ENCODE measurements around the gene IFRD2. TPM values are rescaled to one million over a fixed set of nuclear protein-coding genes. Genes with fewer than 3 reads are reported as not detected.
A peak's percentile ranks its signal among the peaks of the same experiment; 100 is the strongest.

IFRD2 gene
- total and polyA plus RNA-seq, 2 experiments from 2014 or later, result 85.4 to 90.2 TPM

DNA sequence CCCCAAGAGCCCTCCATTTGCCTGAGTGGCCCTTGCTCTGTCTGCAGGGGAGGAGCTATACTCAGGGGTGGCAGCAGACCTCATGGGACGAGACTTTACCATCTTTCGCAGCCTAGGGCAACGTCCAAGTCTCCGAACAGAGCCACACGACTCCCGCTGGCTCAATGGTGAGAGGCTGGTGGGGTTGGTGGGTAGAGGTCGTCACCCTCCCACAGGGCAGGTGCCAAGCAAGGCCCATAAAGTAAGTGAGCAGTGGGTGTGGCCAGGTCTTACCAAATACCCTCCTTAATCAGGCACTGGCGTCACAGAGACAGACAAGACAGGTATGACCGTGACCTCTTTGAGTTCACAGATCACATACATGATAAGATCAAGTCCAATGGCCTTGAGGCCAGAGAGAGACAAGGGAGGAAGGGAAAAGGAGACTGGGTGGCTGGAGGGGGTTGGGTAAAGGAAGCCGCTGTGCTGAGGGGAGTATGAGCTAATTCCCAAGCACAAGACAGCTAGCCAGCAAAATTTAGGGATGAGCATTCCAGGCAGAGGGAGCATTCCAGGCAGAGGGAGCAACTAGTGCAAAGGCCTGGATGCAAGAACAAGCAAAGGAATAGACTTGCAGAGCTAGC lies 20.8 kb downstream of the IFRD2 start:
- H3K36me3 ChIP-seq (ENCODE audit: low read depth), result no peaks in the 10 kb centered on the region
- in situ Hi-C loops (cut with MboI), result loop anchor here (5.0 kb wide), 1 partner anchor 74 kb away; no protein-coding TSS in a partner anchor

DNA sequence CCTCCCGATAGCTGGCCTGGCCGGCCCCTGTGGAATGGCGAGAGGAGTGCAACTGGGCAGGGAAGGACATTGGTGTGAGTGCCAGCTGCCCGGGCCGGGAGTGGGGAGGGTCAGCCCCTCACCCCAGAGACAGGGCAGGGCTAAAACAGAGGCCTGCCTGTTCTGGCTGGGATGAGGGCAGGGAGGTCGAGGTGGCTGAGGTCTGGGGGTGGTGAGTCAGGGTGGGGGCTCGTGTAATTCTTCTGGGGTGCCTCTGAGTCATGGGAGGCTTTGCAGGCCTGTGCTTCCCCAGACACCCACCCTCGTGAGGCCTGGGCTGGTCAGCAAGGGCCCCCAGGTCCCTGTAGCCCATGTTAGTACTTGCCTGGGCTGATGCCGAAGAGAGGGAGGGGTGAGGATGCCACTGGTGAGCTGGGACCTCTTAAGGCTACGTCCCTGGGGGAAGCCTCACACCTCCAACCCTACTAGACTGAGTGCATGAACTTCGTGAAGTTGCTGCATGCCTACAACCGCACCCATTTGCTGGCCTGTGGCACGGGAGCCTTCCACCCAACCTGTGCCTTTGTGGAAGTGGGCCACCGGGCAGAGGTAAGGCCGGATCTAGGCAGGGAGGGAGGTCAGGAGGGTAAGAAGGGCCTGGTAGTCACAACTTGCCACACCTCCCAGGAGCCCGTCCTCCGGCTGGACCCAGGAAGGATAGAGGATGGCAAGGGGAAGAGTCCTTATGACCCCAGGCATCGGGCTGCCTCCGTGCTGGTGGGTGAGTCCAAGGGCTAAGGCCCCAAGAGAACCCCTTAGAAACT lies 21.6 kb downstream of the IFRD2 start:
- 65 to 68% methylated on average over 19 of the region's 19 CpGs for WGBS, 2 experiments (ENCODE audit: low coverage in 1 of 2, low lambda C conversion rate in 2 of 2, missing lambda C conversion rate in 2 of 2)
- H3K9ac ChIP-seq, result peak overlapping the region; percentile 43; the same call in 1 of the 2 replicates

More for the DNA sequence above, 20.8 kb downstream of the IFRD2 start:
- Histone ChIP-seq H3K79me2 (ENCODE audit: insufficient read depth) (no peaks in the 10 kb centered on the region), H3K9me2 (ENCODE audit: insufficient read depth) (no peaks in the 10 kb centered on the region), H2AFZ (no peak overlapping the region), H3K4me1 (ENCODE audit: insufficient read depth) (peaks cover 28% of the 10 kb centered on the region), H3K4me2 (ENCODE audit: unreplicated experiment) (no peak overlapping the region), H3K27ac (no peak overlapping the region), H4K20me1 (ENCODE audit: insufficient read depth) (no peaks in the 10 kb centered on the region), H3K9ac (no peak overlapping the region), H3K9me3 (ENCODE audit: low read depth) (no peaks in the 10 kb centered on the region), H3K27me3 (replicated peaks; ENCODE audit: insufficient read depth) (no peaks in the 10 kb centered on the region), H3K4me3 (no peak overlapping the region), H3F3A (ENCODE audit: insufficient read depth) (peaks cover 13% of the 10 kb centered on the region; the same call in 1 of the 2 replicates)
- WGBS, 2 experiments (ENCODE audit: low coverage in 1 of 2, low lambda C conversion rate in 2 of 2, missing lambda C conversion rate in 2 of 2), result 76 to 77% methylated on average over 10 of the region's 10 CpGs
- TF ChIP-seq EZH2 (IDR thresholded peaks at IDR 0.05; ENCODE audit: insufficient read depth, poor library complexity, severe bottlenecking) (no peak), EZH2phosphoT487 (IDR thresholded peaks at IDR 0.05; ENCODE audit: insufficient read depth, low read depth) (no peak)
- no peak for DNase-seq

DNA sequence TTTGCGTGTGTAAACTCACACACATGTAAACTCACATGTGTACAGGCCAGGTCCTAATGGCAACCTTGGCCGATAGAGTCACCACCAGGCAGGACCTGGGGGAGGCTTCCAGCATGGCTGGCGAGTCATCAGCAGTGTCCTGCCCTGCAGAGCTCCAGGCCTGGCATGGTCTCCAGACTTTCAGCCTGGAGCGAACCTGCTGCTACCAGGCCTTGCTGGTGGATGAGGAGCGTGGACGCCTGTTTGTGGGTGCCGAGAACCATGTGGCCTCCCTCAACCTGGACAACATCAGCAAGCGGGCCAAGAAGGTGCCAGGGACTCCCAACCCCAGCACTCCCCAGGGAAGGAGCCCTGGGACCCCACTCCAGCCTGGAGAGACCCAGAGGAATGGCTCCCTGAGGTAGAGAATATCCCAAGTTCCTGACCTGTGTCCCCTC lies 22.2 kb downstream of the IFRD2 start:
- no peak overlapping the region for H2AFZ ChIP-seq
- no peaks in the 10 kb centered on the region for H3K9me2 ChIP-seq (ENCODE audit: insufficient read depth)
- H4K20me1 ChIP-seq (ENCODE audit: insufficient read depth), result no peaks in the 10 kb centered on the region
- H3K4me2 ChIP-seq (ENCODE audit: unreplicated experiment), result peak overlapping the region; percentile 58
- H3K79me2 ChIP-seq (ENCODE audit: insufficient read depth), result no peaks in the 10 kb centered on the region
- 60 to 65% methylated on average over 8 of the region's 8 CpGs for WGBS, 2 experiments (ENCODE audit: low coverage in 1 of 2, low lambda C conversion rate in 2 of 2, missing lambda C conversion rate in 2 of 2)
- peak overlapping the region; percentile 43; the same call in 1 of the 2 replicates for H3K9ac ChIP-seq
- DNase-seq, result peak; percentile 90
- peaks cover 13% of the 10 kb centered on the region; the same call in 1 of the 2 replicates for H3F3A ChIP-seq (ENCODE audit: insufficient read depth)
- H3K36me3 ChIP-seq (ENCODE audit: low read depth), result no peaks in the 10 kb centered on the region
- H3K27ac ChIP-seq, result no peak overlapping the region
- no peak overlapping the region for H3K4me3 ChIP-seq
- in situ Hi-C loops (cut with MboI), result loop anchor here (5.0 kb wide), 1 partner anchor 73 kb away; no protein-coding TSS in a partner anchor
- H3K27me3 ChIP-seq (replicated peaks; ENCODE audit: insufficient read depth), result no peaks in the 10 kb centered on the region
- peaks cover 31% of the 10 kb centered on the region for H3K4me1 ChIP-seq (ENCODE audit: insufficient read depth)
- TF ChIP-seq EZH2phosphoT487 (IDR thresholded peaks at IDR 0.05; ENCODE audit: insufficient read depth, low read depth) (no peak), EZH2 (IDR thresholded peaks at IDR 0.05; ENCODE audit: insufficient read depth, poor library complexity, severe bottlenecking) (no peak)
- H3K9me3 ChIP-seq (ENCODE audit: low read depth), result no peaks in the 10 kb centered on the region

More for the DNA sequence above, 21.6 kb downstream of the IFRD2 start:
- H3K4me1 ChIP-seq (ENCODE audit: insufficient read depth), result peaks cover 28% of the 10 kb centered on the region
- H3K9me2 ChIP-seq (ENCODE audit: insufficient read depth), result no peaks in the 10 kb centered on the region
- no peaks in the 10 kb centered on the region for H3K79me2 ChIP-seq (ENCODE audit: insufficient read depth)
- no peak overlapping the region for H3K27ac ChIP-seq
- H3K36me3 ChIP-seq (ENCODE audit: low read depth), result no peaks in the 10 kb centered on the region
- no peaks in the 10 kb centered on the region for H3K27me3 ChIP-seq (replicated peaks; ENCODE audit: insufficient read depth)
- H3K9me3 ChIP-seq (ENCODE audit: low read depth), result no peaks in the 10 kb centered on the region
- peak; percentile 39 for DNase-seq
- TF ChIP-seq EZH2 (IDR thresholded peaks at IDR 0.05; ENCODE audit: insufficient read depth, poor library complexity, severe bottlenecking) (no peak), EZH2phosphoT487 (IDR thresholded peaks at IDR 0.05; ENCODE audit: insufficient read depth, low read depth) (no peak)
- H4K20me1 ChIP-seq (ENCODE audit: insufficient read depth), result no peaks in the 10 kb centered on the region
- H2AFZ ChIP-seq, result no peak overlapping the region
- H3K4me2 ChIP-seq (ENCODE audit: unreplicated experiment), result peak overlapping the region; percentile 58
- H3K4me3 ChIP-seq, result no peak overlapping the region
- in situ Hi-C loops (cut with MboI), result loop anchor here (5.0 kb wide), 1 partner anchor 73 kb away; no protein-coding TSS in a partner anchor
- H3F3A ChIP-seq (ENCODE audit: insufficient read depth), result peaks cover 13% of the 10 kb centered on the region; the same call in 1 of the 2 replicates

DNA sequence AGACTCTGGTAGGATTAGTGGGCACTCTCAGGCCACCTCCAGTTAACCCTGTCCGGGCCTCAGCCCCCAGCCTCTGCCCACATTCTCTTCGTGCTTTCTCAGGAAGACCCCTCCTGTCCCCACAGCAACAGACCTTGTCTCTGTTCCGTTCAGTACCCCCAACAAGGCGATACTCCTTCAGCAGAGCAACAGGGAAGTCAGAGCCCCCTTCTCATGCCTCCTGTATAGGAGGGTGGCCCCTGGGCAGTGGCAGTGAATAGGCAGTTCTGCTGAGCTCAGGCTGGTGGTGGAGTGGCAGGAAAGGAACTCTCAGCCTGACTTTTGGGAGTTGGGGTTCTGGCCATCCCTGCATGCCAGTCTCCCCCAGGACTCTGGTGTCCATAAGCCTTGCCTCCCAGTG lies 22.8 kb downstream of the IFRD2 start:
- Histone ChIP-seq H3K4me3 (peak overlapping the region; percentile 43; the same call in 1 of the 2 replicates), H3F3A (ENCODE audit: insufficient read depth) (peaks cover 13% of the 10 kb centered on the region; the same call in 1 of the 2 replicates), H3K36me3 (ENCODE audit: low read depth) (no peaks in the 10 kb centered on the region), H3K9me3 (ENCODE audit: low read depth) (no peaks in the 10 kb centered on the region), H3K27ac (no peak overlapping the region; the same call in 1 of the 2 replicates), H3K79me2 (ENCODE audit: insufficient read depth) (no peaks in the 10 kb centered on the region), H4K20me1 (ENCODE audit: insufficient read depth) (no peaks in the 10 kb centered on the region), H3K9ac (peak overlapping the region; percentile 36; the same call in 1 of the 2 replicates), H3K9me2 (ENCODE audit: insufficient read depth) (no peaks in the 10 kb centered on the region), H3K4me2 (ENCODE audit: unreplicated experiment) (peak overlapping the region; percentile 58), H3K4me1 (ENCODE audit: insufficient read depth) (peaks cover 36% of the 10 kb centered on the region), H3K27me3 (replicated peaks; ENCODE audit: insufficient read depth) (no peaks in the 10 kb centered on the region), H2AFZ (no peak overlapping the region)
- DNase-seq, result no peak
- WGBS, 2 experiments (ENCODE audit: low coverage in 1 of 2, low lambda C conversion rate in 2 of 2, missing lambda C conversion rate in 2 of 2), result 44 to 51% methylated on average over 4 of the region's 4 CpGs
- in situ Hi-C loops (cut with MboI), result no loop called here
- TF ChIP-seq EZH2phosphoT487 (IDR thresholded peaks at IDR 0.05; ENCODE audit: insufficient read depth, low read depth) (no peak), EZH2 (IDR thresholded peaks at IDR 0.05; ENCODE audit: insufficient read depth, poor library complexity, severe bottlenecking) (no peak)
